ENCODE results near the gene GEMIN4. TPM values are rescaled to one million over a fixed set of nuclear protein-coding genes. Genes with fewer than 3 reads are reported as not detected.

The GEMIN4 gene
- total RNA-seq, 4 donors from 2014 or later = 10.5 to 70.3 (median 12.4) TPM

GRCh38 chr17:726271-726919, 25.7 kb downstream of the GEMIN4 start:
- Histone ChIP-seq H3K27ac (peak overlapping the region in 2 of 4 donors; percentile 47 to 49), H3K36me3 (no peaks in the 10 kb centered on the region), H3K4me1 (peaks cover 0 to 16% (median 5%) of the 10 kb centered on the region in 4 donors), H3K9me3 (no peaks in the 10 kb centered on the region), H3K4me3 (no peak overlapping the region), H3K27me3 (no peaks in the 10 kb centered on the region)
- 40 to 61% methylated on average over 2 to 20 of the region's 20 CpGs for WGBS, 2 donors (ENCODE audit: low coverage in 1 of 2)
- intact Hi-C loops (cut with DNase I; ENCODE audit: low total_unique reads) (no loop called here), in situ Hi-C loops (cut with MboI; ENCODE audit: low pct_ligation_motif_present in 1 of 4, low pct_unique_long_range_greater_than_20kb in 1 of 4, low sequenced_read_pairs in 3 of 4) (no loop called here)
- TF ChIP-seq EP300 (IDR thresholded peaks at IDR 0.05; ENCODE audit: low read depth) (no peak), CTCF (IDR thresholded peaks at IDR 0.05) (no peak), POLR2AphosphoS5 (IDR thresholded peaks at IDR 0.05) (no peak), POLR2A (IDR thresholded peaks at IDR 0.05) (no peak)
- DNase-seq = peak; percentile 42

- no peak overlapping the region for H3K4me3 ChIP-seq
- H3K27ac ChIP-seq = peak overlapping the region in 2 of 4 donors; percentile 47 to 49
- in situ Hi-C loops (cut with MboI; ENCODE audit: low pct_ligation_motif_present in 1 of 4, low pct_unique_long_range_greater_than_20kb in 1 of 4, low sequenced_read_pairs in 3 of 4) = no loop called here
- intact Hi-C loops (cut with DNase I; ENCODE audit: low total_unique reads) = no loop called here
- WGBS, 2 donors (ENCODE audit: low coverage in 1 of 2) = 62% methylated on average over 12 of the region's 12 CpGs; no CpG with 5 or more reads in 1 of the 2 donors
- no peak for DNase-seq
- H3K27me3 ChIP-seq = no peaks in the 10 kb centered on the region
- no peaks in the 10 kb centered on the region for H3K9me3 ChIP-seq
- no peaks in the 10 kb centered on the region for H3K36me3 ChIP-seq
- no peak for TF ChIP-seq EP300 (IDR thresholded peaks at IDR 0.05; ENCODE audit: low read depth)
- no peak for TF ChIP-seq CTCF (IDR thresholded peaks at IDR 0.05)
- TF ChIP-seq POLR2AphosphoS5 (IDR thresholded peaks at IDR 0.05) = no peak
- TF ChIP-seq POLR2A (IDR thresholded peaks at IDR 0.05) = no peak
- H3K4me1 ChIP-seq = peaks cover 0 to 11% (median under 1%) of the 10 kb centered on the region in 4 donors
Measured at GRCh38 chr17:725746-726145, 26.3 kb downstream of the GEMIN4 start.

GRCh38 chr17:725084-725483, 27.0 kb downstream of the GEMIN4 start:
- DNase-seq = no peak
- no peaks in the 10 kb centered on the region for H3K27me3 ChIP-seq
- no peaks in the 10 kb centered on the region for H3K9me3 ChIP-seq
- no peak overlapping the region for H3K4me3 ChIP-seq
- no peaks in the 10 kb centered on the region for H3K36me3 ChIP-seq
- H3K27ac ChIP-seq = no peak overlapping the region
- in situ Hi-C loops (cut with MboI; ENCODE audit: low pct_ligation_motif_present in 1 of 4, low pct_unique_long_range_greater_than_20kb in 1 of 4, low sequenced_read_pairs in 3 of 4) (no loop called here), intact Hi-C loops (cut with DNase I; ENCODE audit: low total_unique reads) (no loop called here)
- WGBS, 2 donors (ENCODE audit: low coverage in 1 of 2) = 93 to 97% methylated on average over 11 to 14 of the region's 14 CpGs
- peaks cover 0 to 11% (median 0%) of the 10 kb centered on the region in 4 donors for H3K4me1 ChIP-seq
- no peak for TF ChIP-seq POLR2A (IDR thresholded peaks at IDR 0.05)
- no peak for TF ChIP-seq EP300 (IDR thresholded peaks at IDR 0.05; ENCODE audit: low read depth)
- TF ChIP-seq CTCF (IDR thresholded peaks at IDR 0.05) = no peak
- no peak for TF ChIP-seq POLR2AphosphoS5 (IDR thresholded peaks at IDR 0.05)

GRCh38 chr17:721540-721937, 30.5 kb downstream of the GEMIN4 start:
- TF ChIP-seq POLR2A (IDR thresholded peaks at IDR 0.05) (no peak), CTCF (IDR thresholded peaks at IDR 0.05) (no peak), POLR2AphosphoS5 (IDR thresholded peaks at IDR 0.05) (no peak), EP300 (IDR thresholded peaks at IDR 0.05; ENCODE audit: low read depth) (no peak)
- intact Hi-C loops (cut with DNase I; ENCODE audit: low total_unique reads) = no loop called here
- no peak overlapping the region for H3K27ac ChIP-seq
- H3K4me1 ChIP-seq = peaks cover 0 to 19% (median 2%) of the 10 kb centered on the region in 4 donors
- in situ Hi-C loops (cut with MboI; ENCODE audit: low pct_ligation_motif_present in 1 of 4, low pct_unique_long_range_greater_than_20kb in 1 of 4, low sequenced_read_pairs in 3 of 4) = no loop called here
- DNase-seq = no peak
- no peak overlapping the region for H3K4me3 ChIP-seq
- no peaks in the 10 kb centered on the region for H3K36me3 ChIP-seq
- H3K27me3 ChIP-seq = no peaks in the 10 kb centered on the region
- WGBS, 2 donors (ENCODE audit: low coverage in 1 of 2) = 78 to 90% methylated on average over 4 to 5 of the region's 5 CpGs
- no peaks in the 10 kb centered on the region for H3K9me3 ChIP-seq

Measured in transverse colon (tissue), 4 donors.